Measurements from ENCODE around the gene ZYX.

ZYX gene, protein sequence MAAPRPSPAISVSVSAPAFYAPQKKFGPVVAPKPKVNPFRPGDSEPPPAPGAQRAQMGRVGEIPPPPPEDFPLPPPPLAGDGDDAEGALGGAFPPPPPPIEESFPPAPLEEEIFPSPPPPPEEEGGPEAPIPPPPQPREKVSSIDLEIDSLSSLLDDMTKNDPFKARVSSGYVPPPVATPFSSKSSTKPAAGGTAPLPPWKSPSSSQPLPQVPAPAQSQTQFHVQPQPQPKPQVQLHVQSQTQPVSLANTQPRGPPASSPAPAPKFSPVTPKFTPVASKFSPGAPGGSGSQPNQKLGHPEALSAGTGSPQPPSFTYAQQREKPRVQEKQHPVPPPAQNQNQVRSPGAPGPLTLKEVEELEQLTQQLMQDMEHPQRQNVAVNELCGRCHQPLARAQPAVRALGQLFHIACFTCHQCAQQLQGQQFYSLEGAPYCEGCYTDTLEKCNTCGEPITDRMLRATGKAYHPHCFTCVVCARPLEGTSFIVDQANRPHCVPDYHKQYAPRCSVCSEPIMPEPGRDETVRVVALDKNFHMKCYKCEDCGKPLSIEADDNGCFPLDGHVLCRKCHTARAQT

GRCh38 chr7:143380646-143381426 is at the start of gene ZYX:
Gene ZYX, plus strand, starts transcription at chr7:143381345. Its CDS starts 227 bp downstream, at chr7:143381572.
- in situ Hi-C loops (cut with HindIII; ENCODE audit: low sequenced_read_pairs): no loop called here

DNA sequence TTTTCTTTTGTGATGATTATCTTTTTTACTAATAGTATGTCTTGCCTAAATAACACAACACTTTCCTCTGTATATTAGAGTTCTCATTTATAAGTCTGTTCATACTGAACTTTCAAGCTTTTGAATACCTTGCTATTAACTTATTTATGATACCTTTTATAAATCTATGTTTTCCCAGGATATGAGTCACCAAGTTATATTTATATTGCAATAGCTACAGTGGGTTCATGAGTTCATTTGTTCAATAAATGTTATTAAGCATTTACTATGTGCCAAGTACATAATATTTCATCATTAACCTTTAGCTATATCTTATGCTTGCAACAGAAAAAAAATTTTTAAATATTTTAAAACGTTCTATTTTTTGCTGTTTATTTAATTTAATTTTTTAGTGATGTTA is 46.9 kb upstream of the ZYX start:
- in situ Hi-C loops (cut with HindIII; ENCODE audit: low sequenced_read_pairs): no loop called here

- in situ Hi-C loops (cut with HindIII; ENCODE audit: low sequenced_read_pairs): no loop called here
Observed at GRCh38 chr7:143337216-143337615, 43.9 kb upstream of the ZYX start.

DNA sequence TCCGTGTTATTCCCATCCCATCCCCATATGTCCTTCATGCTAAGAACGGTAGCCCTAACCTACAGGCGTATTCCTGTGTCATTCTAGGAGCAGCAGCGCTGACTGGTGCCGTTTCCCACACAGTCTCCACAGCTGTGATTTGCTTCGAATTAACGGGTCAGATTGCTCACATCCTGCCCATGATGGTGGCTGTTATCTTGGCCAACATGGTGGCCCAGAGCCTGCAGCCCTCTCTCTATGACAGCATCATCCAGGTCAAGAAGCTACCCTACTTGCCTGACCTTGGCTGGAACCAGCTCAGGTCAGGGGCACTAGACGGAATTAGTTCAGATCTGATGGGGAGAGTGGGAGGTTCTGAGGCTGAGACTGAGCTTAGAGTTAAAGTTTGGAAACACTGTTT is 39.3 kb upstream of the ZYX start:
- in situ Hi-C loops (cut with HindIII; ENCODE audit: low sequenced_read_pairs): no loop called here

DNA sequence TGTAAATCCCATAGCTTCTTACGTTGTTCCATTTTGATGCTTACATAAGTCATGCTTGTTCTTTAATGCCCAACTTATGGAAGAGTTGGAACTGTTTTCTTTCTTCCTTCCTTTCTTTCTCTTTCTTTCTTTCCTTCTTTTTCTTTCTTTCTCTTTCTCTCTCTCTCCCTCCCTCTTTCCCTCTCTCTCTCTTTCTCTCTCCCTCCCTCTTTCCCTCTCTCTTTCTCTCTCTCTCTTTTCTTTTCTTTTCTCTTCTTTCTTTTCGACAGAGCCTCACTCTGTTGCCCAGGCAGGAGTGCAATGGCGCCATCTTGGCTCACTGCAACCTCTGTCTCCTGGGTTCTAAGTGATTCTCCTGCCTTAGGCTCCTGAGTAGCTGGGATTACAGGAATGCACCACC is 37.5 kb upstream of the ZYX start:
- in situ Hi-C loops (cut with HindIII; ENCODE audit: low sequenced_read_pairs): no loop called here

GRCh38 chr7:143345428-143345900 is 35.7 kb upstream of the ZYX start:
- in situ Hi-C loops (cut with HindIII; ENCODE audit: low sequenced_read_pairs): no loop called here

DNA sequence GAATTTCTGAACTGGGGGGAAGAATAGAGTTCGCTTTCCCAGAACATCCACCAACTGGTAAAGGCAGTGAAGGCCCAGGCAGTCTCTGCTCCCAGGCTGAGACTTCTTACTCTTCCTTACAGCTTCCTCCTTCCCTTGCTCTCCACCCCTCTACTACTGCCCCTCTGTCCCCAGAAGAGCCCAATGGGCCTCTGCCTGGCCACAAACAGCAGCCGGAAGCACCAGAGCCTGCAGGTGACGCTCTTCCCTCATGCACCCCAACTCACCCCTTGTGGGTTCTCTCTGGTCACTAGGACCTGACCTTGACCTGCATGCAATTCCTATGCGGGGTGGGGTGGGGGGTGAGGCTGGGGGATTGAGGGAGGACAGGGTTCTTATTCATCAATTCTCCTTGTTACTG is 35.1 kb upstream of the ZYX start:
- in situ Hi-C loops (cut with HindIII; ENCODE audit: low sequenced_read_pairs): no loop called here

DNA sequence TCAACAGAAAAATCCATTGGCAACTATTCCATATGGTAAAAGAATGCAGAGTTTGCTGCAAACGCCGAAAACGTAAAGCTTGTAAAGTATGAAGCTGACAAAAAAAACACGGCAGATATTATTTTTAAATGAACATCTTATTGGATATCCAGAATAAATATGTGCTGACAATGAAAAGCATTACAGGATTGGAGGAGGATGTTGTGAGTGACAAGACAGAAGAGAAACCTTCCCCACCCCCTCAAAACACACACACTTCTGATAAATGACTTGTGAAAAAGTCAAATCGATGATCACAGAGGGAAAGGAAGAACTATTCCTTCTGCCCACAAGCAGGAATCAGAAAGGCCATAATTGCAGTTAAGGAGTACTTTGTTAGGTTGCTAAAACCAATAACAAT is 33.2 kb upstream of the ZYX start:
- in situ Hi-C loops (cut with HindIII; ENCODE audit: low sequenced_read_pairs): no loop called here

DNA sequence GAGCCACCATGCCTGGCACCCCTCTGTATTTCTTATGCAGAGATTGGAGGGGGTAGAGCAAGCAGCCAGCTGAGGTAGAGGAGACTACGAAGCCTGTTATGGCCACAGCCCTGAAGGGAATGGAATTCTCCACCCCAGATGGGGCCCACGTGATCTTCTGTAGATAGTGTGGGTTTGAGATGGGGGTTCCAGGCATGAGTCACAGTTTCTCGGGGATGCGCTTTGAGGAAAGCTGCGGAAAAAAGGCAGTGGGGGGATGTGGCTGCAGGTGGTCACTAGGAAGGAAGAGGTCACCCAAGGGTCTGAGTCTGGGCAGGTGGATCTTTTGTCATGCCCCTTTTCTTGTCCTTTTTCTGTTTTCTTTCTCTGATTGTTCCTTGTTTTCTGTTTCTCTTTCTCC is 30.1 kb upstream of the ZYX start:
- in situ Hi-C loops (cut with HindIII; ENCODE audit: low sequenced_read_pairs): no loop called here

- in situ Hi-C loops (cut with HindIII; ENCODE audit: low sequenced_read_pairs): no loop called here
Observed at GRCh38 chr7:143351574-143351973, 29.6 kb upstream of the ZYX start.

GRCh38 chr7:143352531-143353002 is 28.6 kb upstream of the ZYX start:
- in situ Hi-C loops (cut with HindIII; ENCODE audit: low sequenced_read_pairs): no loop called here

DNA sequence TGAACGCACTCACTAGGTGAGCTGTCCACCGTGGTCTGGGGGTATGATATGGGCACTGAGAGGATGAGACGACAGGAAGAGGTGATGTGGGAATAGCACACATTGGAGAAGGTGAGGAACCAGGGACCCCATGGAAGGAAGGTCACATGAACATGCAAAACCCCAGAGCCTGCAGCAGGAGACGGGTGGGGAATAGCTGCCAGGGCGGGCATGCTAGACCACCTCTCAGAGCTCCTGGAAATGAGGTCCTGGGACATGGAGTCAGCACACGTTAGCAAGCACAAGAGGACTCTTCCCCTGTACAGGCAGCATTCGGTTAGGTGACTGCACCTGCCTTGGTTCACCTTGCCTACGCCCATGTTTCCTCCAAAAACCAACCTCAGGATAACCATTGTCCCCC is 26.8 kb upstream of the ZYX start:
- in situ Hi-C loops (cut with HindIII; ENCODE audit: low sequenced_read_pairs): no loop called here

- in situ Hi-C loops (cut with HindIII; ENCODE audit: low sequenced_read_pairs): loop anchor here (5.0 kb wide), 1 partner anchor 62 kb away; no protein-coding TSS in a partner anchor
Observed at GRCh38 chr7:143354965-143355364, 26.2 kb upstream of the ZYX start.

DNA sequence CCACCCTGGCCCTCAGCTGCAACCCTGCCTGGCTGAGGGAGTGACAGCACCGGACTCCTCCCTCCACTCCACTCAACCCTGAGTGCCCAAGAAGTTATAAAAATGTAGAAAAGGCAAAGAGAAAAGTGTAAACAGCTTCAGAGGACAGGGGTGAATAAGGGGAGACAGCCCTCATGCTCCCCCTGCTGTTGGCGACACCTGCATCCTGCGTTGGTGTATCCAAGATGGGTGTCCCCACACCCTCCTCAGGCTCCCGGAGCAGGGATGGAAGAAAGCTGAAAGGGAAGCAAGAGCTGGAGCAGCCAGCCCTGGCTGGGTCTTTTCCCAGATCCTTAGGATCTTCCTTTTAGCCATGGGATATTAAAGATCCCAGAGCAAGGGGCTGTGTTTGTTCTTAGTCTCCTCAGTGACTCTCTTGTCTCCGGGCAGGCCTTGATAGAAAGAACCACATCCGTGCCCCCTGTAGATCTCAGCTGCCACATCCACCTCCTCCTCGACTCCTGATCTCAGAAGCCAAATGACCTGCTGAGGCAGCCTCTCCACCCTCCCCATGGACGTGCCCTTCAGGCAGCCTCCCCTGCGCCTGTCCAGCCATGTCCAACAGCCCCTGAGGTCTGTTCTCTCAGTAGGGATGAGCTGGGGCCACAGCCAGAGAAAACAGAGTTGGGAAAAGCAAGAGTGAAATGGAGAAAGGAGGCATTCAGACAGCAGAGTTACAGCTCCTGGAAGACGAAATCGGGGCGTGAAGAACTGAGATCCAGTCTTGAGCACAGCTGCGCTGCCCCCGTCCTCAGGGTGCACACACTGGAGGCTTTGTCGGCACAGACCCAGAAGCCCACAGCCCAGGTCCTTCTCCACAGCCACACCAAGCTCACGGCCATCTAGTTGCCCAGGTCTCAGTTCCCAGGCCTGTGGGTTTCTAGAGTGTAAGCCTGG is 25.4 kb upstream of the ZYX start:
- in situ Hi-C loops (cut with HindIII; ENCODE audit: low sequenced_read_pairs): loop anchor here (5.0 kb wide), 1 partner anchor 62 kb away; no protein-coding TSS in a partner anchor

DNA sequence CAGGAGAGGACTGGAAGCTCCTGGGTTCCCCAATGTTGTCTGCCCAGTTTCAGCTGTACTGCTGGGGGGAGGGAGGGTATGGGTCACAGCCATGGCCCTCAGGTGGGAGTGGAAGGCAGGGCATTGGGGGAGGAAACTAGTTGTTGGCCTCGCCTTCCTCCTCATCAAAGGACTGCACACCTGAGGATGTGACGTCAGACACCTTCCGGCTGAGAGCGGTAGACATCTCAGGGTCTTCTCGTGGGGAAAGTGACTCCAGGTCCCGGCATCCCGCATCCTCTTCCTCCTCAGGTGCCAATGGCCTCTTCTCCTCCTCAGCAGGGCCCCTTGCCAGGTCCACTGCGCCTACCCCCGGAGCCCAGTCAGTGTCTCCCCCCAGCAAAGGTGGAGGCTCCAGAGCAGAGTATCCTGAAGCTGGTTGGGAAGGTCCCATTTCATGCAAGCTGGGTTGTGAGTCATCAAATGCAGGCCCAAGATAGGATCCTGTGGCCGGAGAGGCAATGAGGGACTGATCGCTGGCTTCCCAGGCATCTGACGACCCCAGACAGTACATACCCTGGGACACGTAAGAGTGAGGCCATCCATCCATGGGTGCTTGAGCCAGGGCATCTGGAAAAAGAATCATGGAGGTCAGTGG is 24.6 kb upstream of the ZYX start:
- in situ Hi-C loops (cut with HindIII; ENCODE audit: low sequenced_read_pairs): loop anchor here (5.0 kb wide), 1 partner anchor 61 kb away; no protein-coding TSS in a partner anchor

DNA sequence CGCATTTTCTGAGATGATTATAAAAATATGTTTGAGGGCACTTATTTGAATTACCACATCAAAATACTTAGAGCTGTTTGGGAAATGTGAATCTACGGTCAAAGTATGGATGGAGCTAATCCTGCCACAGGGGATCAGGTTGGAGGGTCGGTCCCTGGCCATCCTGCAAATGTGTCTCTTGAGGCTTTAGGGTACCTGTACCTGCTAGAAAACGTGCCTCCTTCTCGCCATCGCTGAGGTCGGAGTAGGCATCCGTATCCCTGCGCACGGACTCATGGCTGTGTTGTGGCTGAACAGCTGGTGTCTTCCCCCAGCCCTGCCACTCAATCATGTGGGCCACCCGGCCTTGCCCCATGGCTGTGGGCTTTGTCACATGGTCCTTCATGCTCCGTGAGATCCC is 22.5 kb upstream of the ZYX start:
- in situ Hi-C loops (cut with HindIII; ENCODE audit: low sequenced_read_pairs): loop anchor here (5.0 kb wide), 1 partner anchor 59 kb away; no protein-coding TSS in a partner anchor

DNA sequence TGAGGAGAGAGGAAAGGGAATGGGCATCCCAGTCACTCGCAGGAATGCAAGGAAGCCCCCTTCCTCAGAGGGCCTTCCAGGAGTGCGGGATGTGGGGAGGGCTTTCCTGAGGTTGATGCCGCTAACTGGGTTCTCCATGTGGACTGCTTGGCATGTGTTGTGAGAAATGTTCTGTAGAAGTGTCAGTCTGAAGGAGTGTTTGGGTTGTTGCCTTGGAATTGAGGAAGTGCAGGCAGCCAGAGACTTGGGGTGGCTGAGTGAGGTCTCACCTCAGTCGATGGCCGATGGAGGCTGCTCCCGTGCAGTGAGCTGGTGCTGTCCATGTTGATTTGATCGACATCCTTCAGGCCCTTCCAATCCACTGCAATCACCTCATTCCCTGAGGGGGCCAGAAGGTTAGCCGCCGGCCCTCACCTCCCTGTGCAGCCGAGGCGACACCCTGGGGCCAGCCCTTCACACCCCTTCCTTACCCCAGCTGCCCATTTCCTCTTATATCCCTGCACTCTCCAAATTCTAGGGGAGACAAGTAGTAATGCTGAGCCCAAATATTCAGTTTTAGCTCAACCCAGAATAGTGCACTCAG is 21.3 kb upstream of the ZYX start:
- in situ Hi-C loops (cut with HindIII; ENCODE audit: low sequenced_read_pairs): loop anchor here (5.0 kb wide), 1 partner anchor 57 kb away; no protein-coding TSS in a partner anchor

GRCh38 chr7:143360788-143361551 is 20.2 kb upstream of the ZYX start:
- in situ Hi-C loops (cut with HindIII; ENCODE audit: low sequenced_read_pairs): no loop called here
